Neural progenitor cell (in vitro differentiated cells): ENCODE measurements around the gene GP2.

Source experiments
- EZH2 ChIP-seq: fragments of 200-600 bp; sonication (generic); IDR thresholded peaks from 2 replicates; pipeline ENCODE4 v1.6.1; 2017; ENCODE audit warnings: antibody characterized with exemption, mild to moderate bottlenecking, moderate library complexity
- TF ChIP-seq, protein P1 (sequence below): fragments of 200-600 bp; sonication (generic); IDR thresholded peaks from 2 replicates; pipeline ENCODE4 v1.5.1; 2017; ENCODE audit warnings: antibody characterized with exemption, mild to moderate bottlenecking

DNA sequence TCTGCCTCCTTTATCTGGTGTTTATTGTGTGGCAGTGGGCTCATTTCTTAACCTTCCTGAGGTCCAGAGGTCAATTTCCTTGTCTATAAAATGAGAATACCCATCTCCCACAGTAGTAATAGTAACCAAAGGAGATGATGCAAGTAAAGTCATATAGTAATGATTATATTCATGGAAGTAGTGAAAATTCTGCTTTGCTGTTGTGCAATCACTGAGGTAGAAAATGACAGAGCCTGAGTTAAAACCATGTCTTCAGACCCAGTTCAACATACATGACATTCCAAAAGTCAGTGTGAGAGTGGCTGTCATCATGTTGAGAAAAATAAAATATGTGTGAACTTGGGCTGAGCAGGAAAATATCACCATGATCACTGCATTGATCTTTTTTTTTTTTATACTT, 26.1 kb upstream of the GP2 start:
- no peak for TF ChIP-seq EZH2
- TF ChIP-seq, protein P1, sequence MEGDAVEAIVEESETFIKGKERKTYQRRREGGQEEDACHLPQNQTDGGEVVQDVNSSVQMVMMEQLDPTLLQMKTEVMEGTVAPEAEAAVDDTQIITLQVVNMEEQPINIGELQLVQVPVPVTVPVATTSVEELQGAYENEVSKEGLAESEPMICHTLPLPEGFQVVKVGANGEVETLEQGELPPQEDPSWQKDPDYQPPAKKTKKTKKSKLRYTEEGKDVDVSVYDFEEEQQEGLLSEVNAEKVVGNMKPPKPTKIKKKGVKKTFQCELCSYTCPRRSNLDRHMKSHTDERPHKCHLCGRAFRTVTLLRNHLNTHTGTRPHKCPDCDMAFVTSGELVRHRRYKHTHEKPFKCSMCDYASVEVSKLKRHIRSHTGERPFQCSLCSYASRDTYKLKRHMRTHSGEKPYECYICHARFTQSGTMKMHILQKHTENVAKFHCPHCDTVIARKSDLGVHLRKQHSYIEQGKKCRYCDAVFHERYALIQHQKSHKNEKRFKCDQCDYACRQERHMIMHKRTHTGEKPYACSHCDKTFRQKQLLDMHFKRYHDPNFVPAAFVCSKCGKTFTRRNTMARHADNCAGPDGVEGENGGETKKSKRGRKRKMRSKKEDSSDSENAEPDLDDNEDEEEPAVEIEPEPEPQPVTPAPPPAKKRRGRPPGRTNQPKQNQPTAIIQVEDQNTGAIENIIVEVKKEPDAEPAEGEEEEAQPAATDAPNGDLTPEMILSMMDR, result no peak
